Smooth muscle cell (in vitro differentiated cells): ENCODE results near the gene GYPC. TPM values are rescaled to one million over a fixed set of nuclear protein-coding genes. Genes with fewer than 3 reads are reported as not detected.

Experiments
- DNase-seq: peaks from one replicate; lab custom pipeline; 2025; ENCODE audit not compliant: unreplicated experiment; lab: John Stamatoyannopoulos, UW
- H2AFZ ChIP-seq: fragments of 200-600 bp; sonication (generic); 2 replicates; pipeline ENCODE4 v1.6.0; 2016; ENCODE audit warnings: antibody characterized with exemption, low read depth, mild to moderate bottlenecking
- H3F3A ChIP-seq: fragments of 200-600 bp; sonication (generic); 2 replicates; pipeline ENCODE4 v1.6.0; 2017; ENCODE audit warnings: antibody characterized with exemption, low read depth
- H3K27ac ChIP-seq: fragments of 200-600 bp; sonication (generic); 2 replicates; pipeline ENCODE4 v1.5.1; 2016; ENCODE audit warnings: low read depth, mild to moderate bottlenecking
- H3K27me3 ChIP-seq: fragments of 200-600 bp; sonication (generic); 2 replicates; pipeline ENCODE4 v1.6.1; 2016; ENCODE audit warnings: low read depth, mild to moderate bottlenecking
- H3K36me3 ChIP-seq: fragments of 200-600 bp; sonication (generic); 2 replicates; pipeline ENCODE4 v1.5.1; 2016; ENCODE audit warnings: low read depth
- H3K4me1 ChIP-seq: fragments of 200-600 bp; sonication (generic); 2 replicates; pipeline ENCODE4 v1.5.1; 2016; ENCODE audit warnings: low read depth
- H3K4me2 ChIP-seq: fragments of 200-600 bp; sonication (generic); 2 replicates; pipeline ENCODE4 v1.6.0; 2016; ENCODE audit warnings: mild to moderate bottlenecking
- H3K4me3 ChIP-seq: fragments of 200-600 bp; sonication (generic); 2 replicates; pipeline ENCODE4 v1.5.1; 2016; ENCODE audit warnings: mild to moderate bottlenecking
- H3K79me2 ChIP-seq: fragments of 200-600 bp; sonication (generic); 2 replicates; pipeline ENCODE4 v1.6.0; 2016; ENCODE audit warnings: low read depth, mild to moderate bottlenecking
- H3K9ac ChIP-seq: fragments of 200-600 bp; sonication (generic); 2 replicates; pipeline ENCODE4 v1.6.0; 2016; ENCODE audit warnings: low read depth
- H3K9me3 ChIP-seq: fragments of 200-600 bp; sonication (generic); replicated peaks from 2 replicates; pipeline ENCODE4 v1.5.1; 2016; ENCODE audit warnings: low read depth
- H4K20me1 ChIP-seq: fragments of 200-600 bp; sonication (generic); 2 replicates; pipeline ENCODE4 v1.6.0; 2016; ENCODE audit warnings: low read depth
- WGBS: methylation state at CpG from one replicate; pipeline ENCODE4 v1.1.7; 2016; ENCODE audit warnings: low lambda C conversion rate; 5-methylcytosine and 5-hydroxymethylcytosine counted together
- polyA plus RNA-seq: library from polyadenylated mRNA; unstranded; fragments of >200 nt; fragmentation: Nextera tagmentation; extraction: Ambion mirVana; gene quantifications from 2 replicates; pipeline ENCODE4 v1.2.1, GENCODE V29; 2016
- total RNA-seq: library from RNA; depleted of rRNA; stranded (reverse); fragments of >200 nt; gene quantifications from 2 replicates; pipeline ENCODE4 v1.2.3, GENCODE V29; 2014
- TF ChIP-seq, protein P1 (sequence below): fragments of 200-600 bp; sonication (generic); IDR thresholded peaks from 2 replicates; pipeline ENCODE4 v1.5.1; 2017; ENCODE audit warnings: borderline replicate concordance, mild to moderate bottlenecking, antibody characterized with exemption; ENCODE audit not compliant: insufficient read depth, poor library complexity, severe bottlenecking

The GYPC gene
- total and polyA plus RNA-seq, 2 experiments from 2014 or later, result 25.7 to 61.8 TPM

DNA sequence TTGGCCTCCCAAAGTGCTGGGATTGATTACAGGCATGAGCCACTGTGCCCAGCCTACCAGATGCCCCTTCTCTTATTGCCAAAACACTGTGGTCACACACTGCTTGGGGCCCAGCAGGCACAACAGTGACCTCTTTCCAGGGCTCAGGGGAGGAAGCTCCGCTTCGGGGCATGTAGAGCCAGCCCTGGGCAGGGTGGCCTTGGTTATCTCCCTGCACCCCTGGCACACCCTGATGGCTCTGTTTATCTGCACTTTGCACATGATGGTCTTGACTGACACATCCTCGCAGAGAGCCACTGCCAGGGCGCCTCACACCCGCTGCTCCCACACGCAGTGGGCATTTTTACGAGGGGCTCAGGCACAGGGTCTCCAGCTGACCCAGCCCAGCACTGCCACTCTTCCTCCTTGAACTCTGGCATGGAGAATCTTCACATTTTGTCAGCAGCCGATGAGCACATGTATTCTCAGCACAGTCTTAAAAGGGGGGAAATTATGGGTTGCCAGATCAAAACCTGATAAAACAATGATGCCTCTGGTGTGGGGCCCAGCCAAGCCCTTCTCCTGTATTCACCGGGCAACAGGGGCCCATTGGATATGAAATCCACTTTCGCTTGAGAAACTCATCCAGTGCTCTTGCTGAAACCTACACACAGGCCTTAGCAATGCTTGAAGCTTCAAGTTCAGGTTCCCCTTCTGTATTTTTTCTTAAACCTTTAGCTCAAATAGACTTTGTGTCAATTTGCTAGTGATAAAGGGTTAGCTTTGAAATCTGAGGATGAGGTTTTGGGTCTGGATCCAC is 5.9 kb downstream of the GYPC start:
- Histone ChIP-seq H4K20me1 (peaks cover 47% of the 10 kb centered on the region), H3K79me2 (peaks cover 14% of the 10 kb centered on the region), H3F3A (peaks cover 7% of the 10 kb centered on the region), H3K4me3 (no peak overlapping the region), H3K4me1 (peaks cover 20% of the 10 kb centered on the region), H3K9me3 (no peaks in the 10 kb centered on the region), H3K9ac (no peak overlapping the region), H2AFZ (no peak overlapping the region), H3K4me2 (no peak overlapping the region), H3K36me3 (no peaks in the 10 kb centered on the region), H3K27me3 (no peaks in the 10 kb centered on the region), H3K27ac (no peak overlapping the region)
- TF ChIP-seq, protein P1, sequence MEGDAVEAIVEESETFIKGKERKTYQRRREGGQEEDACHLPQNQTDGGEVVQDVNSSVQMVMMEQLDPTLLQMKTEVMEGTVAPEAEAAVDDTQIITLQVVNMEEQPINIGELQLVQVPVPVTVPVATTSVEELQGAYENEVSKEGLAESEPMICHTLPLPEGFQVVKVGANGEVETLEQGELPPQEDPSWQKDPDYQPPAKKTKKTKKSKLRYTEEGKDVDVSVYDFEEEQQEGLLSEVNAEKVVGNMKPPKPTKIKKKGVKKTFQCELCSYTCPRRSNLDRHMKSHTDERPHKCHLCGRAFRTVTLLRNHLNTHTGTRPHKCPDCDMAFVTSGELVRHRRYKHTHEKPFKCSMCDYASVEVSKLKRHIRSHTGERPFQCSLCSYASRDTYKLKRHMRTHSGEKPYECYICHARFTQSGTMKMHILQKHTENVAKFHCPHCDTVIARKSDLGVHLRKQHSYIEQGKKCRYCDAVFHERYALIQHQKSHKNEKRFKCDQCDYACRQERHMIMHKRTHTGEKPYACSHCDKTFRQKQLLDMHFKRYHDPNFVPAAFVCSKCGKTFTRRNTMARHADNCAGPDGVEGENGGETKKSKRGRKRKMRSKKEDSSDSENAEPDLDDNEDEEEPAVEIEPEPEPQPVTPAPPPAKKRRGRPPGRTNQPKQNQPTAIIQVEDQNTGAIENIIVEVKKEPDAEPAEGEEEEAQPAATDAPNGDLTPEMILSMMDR, result no peak
- no peak for DNase-seq
- whole genome bisulfite sequencing, result 77% methylated on average over 10 of the region's 10 CpGs

DNA sequence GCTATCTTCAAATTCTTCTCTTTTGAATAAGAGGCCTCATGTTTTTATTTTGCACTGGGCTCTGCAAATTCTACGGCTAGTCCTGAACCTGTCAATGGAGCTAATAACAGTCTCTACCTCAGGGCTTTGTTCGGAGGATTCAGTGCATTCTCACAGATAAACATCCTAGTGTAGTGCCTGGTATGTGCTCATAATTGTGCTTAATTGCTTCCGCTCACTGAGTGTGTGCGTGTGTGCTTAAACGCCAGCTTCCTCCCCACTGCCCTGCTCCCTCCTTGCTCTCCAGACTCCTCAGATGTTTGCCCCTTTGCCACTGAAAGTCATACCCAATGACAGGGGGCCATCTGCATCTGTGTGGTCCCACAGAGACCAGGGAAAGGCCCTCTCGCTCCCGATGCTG is 6.7 kb downstream of the GYPC start:
- TF ChIP-seq, protein P1, result no peak
- DNase-seq, result no peak
- H3K4me1 ChIP-seq, result peaks cover 13% of the 10 kb centered on the region
- H3K9ac ChIP-seq, result no peak overlapping the region
- H3K4me3 ChIP-seq, result no peak overlapping the region
- peaks cover 54% of the 10 kb centered on the region for H4K20me1 ChIP-seq
- H3K79me2 ChIP-seq, result peaks cover 14% of the 10 kb centered on the region
- H3K9me3 ChIP-seq, result no peaks in the 10 kb centered on the region
- no peaks in the 10 kb centered on the region for H3K27me3 ChIP-seq
- H2AFZ ChIP-seq, result no peak overlapping the region
- no peaks in the 10 kb centered on the region for H3K36me3 ChIP-seq
- H3K4me2 ChIP-seq, result no peak overlapping the region
- H3K27ac ChIP-seq, result no peak overlapping the region
- peaks cover 5% of the 10 kb centered on the region for H3F3A ChIP-seq
- 64% methylated on average over 7 of the region's 7 CpGs for WGBS

DNA sequence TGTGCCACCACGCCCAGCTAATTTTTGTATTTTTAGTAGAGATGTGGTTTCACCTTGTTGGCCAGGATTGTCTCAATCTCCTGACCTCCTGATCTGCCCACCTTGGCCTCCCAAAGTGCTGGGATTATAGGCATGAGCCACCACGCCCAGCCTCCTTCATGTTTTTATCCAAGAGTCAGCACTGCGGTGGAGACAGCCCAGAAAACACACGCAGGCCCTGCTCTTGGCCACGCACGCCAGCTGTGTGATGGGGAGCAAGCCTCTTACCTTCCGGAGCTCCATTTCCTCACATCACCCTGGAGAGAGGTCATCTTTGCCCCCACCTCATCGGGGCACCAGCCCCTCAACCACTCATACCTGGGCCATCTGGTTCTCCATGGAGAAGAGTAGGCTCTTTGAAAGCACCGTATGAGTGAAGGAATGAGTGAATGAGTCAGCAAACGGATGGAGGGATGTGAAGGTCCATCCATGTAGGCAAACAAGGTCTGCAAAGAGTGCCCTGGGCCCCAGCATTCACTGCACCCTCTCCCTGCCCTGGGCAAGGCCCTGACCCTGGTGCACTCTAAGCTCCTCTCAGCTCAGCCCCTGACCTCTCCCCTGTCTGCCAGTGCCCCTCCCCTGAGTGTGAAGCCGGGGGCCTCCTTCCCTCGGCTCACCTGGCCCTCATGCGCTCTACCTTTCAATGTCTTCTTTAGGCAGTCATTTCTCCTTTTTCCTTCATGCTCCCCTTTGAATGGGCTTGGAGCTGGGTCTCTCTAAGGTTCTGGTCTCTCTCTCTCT is 7.4 kb downstream of the GYPC start:
- TF ChIP-seq, protein P1, result no peak

More for the DNA sequence above, 7.4 kb downstream of the GYPC start:
- Histone ChIP-seq H2AFZ (no peak overlapping the region), H3K9me3 (no peaks in the 10 kb centered on the region), H3K27ac (no peak overlapping the region), H3K36me3 (no peaks in the 10 kb centered on the region), H3K4me1 (peaks cover 7% of the 10 kb centered on the region), H3K4me3 (no peak overlapping the region), H3K4me2 (no peak overlapping the region), H3K9ac (no peak overlapping the region), H3F3A (peaks cover 1% of the 10 kb centered on the region), H4K20me1 (peaks cover 52% of the 10 kb centered on the region), H3K27me3 (no peaks in the 10 kb centered on the region), H3K79me2 (peaks cover 14% of the 10 kb centered on the region)
- DNase-seq, result no peak
- 96% methylated on average over 13 of the region's 13 CpGs for WGBS
